GM19193 (cell line): ENCODE data around the gene PSRC1.

ENCODE experiments used
- POLR2A ChIP-seq: IDR thresholded peaks from 4 replicates; pipeline ENCODE4 v1.6.1; 2011; ENCODE audit not compliant: insufficient read depth, insufficient read length; ENCODE audit errors: extremely low read depth

Gene PSRC1

DNA sequence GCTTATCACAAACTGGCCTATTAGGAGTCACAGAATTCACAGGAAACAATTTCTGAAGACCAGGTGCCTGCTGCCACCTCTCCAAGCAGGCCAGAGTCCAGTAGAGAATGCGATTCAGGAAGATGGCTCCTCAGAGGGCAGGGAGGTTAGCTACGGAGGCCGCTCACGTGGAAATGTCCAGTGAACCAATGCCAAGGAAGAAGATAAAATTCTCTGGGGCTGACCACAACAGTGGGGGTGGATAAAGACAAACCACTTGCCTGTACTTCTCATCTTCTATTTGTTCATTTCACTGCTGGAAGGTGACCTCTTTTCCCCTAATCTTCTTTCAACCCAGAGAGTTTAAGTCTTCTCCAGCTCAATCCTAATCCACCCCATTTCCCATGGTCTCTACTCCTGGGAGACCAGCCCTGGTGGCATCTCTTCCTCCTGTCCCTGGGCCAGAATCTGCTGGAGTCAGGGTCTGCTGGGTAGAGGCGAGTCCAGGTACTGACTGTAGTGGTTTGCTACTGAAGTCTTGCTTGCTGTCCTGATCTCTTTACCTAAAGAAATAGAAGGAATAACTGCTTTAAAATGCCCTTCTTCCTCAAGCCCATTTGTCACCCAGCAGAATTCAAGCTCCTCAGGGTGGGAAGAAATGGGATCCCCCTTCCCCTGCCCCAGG lies 3.2 kb downstream of the PSRC1 start:
- TF ChIP-seq POLR2A = no peak

DNA sequence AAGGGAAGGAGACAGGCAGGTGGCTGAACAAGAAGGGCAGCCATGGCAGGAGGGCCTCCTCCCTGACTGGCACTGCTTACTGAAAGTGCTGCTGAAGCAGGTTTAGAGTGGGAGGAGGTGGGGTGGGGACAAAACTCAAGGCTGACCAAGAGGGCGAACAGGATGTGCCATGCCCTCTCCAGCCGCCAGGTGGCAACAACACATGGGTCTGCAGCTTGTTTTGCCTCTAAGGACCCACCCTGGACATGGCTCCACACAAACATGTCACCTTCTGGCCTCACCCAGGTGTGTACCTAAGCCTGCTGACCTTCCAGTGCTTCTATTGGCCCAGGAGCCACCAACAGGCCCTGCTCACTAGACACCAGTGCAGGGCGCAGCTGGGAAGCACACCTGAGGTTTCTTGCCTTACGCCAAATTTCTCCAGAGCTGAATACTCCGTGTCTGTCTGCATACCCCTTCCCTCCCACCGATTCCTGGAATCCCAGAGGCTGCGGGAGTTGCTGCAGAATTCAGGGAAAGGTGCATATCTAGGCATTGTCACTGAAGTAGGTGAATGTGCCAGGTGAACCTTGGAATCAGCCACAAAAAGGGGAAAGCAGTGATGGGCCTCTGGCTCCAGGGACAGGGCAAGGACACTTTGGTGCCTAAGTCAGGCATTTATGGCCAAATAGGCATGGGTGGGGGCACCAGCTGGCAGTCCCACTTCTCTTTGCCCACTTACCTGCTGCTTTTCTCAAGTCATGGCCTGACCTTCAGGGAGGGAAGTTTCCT lies 5.3 kb downstream of the PSRC1 start:
- no peak for TF ChIP-seq POLR2A

DNA sequence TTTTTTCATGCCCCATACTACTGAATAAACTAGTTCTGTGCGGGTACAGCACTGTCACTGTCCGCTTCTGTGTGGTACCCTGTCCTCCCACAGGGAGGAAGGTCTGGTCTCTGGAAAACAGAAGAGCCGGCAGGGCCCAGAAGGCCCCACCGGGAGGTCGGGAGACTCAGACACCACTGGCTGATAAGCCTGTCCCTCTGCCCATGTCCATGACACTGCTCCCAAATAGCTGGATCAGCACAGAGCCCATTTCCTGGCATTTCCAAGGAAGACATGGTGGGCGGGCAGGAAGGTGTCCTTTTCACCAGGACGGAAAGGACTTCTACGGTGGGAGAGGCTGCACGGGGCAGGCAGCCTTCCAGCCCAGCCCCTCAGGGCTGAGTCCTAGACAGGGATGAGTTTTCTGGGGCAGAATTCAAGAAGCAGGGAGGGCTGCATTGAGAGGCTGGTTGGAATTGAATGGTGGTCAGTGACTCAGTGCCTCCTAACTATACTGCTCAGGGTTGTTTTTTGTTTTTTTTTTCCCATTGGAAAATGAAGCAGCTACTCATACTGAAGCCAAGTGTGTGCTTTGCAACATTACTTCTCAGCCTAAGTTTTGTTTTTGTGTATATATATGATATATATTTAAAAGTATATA lies 7.1 kb downstream of the PSRC1 start:
- TF ChIP-seq POLR2A = no peak

DNA sequence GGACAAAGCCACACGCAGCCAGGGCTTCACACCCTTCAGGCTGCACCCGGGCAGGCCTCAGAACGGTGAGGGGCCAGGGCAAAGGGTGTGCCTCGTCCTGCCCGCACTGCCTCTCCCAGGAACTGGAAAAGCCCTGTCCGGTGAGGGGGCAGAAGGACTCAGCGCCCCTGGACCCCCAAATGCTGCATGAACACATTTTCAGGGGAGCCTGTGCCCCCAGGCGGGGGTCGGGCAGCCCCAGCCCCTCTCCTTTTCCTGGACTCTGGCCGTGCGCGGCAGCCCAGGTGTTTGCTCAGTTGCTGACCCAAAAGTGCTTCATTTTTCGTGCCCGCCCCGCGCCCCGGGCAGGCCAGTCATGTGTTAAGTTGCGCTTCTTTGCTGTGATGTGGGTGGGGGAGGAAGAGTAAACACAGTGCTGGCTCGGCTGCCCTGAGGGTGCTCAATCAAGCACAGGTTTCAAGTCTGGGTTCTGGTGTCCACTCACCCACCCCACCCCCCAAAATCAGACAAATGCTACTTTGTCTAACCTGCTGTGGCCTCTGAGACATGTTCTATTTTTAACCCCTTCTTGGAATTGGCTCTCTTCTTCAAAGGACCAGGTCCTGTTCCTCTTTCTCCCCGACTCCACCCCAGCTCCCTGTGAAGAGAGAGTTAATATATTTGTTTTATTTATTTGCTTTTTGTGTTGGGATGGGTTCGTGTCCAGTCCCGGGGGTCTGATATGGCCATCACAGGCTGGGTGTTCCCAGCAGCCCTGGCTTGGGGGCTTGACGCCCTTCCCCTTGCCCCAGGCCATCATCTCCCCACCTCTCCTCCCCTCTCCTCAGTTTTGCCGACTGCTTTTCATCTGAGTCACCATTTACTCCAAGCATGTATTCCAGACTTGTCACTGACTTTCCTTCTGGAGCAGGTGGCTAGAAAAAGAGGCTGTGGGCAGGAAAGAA lies 8.1 kb downstream of the PSRC1 start:
- TF ChIP-seq POLR2A = no peak

DNA sequence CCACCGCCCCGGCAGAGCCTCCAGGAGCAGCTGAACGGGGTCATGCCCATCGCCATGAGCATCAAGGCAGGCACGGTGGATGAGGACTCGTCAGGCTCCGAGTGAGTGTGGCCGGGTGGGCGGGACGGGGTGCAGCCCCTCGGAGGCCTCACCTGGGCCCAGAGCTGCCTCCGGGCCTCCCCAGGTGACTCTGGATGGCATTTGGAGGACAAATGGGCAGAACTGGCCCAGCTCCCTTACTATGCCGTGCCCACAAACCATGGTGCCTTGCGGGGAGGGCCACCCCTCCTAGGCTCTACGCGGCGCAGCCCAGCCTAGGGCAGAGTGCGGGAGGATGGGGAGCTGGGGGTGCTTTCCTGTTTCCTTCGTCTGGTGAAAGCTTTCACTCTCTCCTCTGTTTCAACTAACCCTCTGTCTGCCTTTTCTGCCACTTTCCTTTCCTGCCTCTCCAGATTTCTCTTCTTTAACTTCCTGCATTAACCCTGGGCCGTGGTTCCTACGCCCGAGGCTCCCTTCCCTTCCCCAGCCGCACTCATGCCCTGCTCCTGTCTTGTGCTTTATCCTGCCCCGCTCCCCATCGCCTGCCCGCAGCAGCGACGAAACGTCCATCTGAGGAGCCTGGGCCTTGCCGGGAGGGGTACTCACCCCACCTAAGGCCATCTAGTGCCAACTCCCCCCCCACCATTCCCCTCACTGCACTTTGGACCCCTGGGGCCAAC lies 9.2 kb downstream of the PSRC1 start:
- TF ChIP-seq POLR2A = no peak

DNA sequence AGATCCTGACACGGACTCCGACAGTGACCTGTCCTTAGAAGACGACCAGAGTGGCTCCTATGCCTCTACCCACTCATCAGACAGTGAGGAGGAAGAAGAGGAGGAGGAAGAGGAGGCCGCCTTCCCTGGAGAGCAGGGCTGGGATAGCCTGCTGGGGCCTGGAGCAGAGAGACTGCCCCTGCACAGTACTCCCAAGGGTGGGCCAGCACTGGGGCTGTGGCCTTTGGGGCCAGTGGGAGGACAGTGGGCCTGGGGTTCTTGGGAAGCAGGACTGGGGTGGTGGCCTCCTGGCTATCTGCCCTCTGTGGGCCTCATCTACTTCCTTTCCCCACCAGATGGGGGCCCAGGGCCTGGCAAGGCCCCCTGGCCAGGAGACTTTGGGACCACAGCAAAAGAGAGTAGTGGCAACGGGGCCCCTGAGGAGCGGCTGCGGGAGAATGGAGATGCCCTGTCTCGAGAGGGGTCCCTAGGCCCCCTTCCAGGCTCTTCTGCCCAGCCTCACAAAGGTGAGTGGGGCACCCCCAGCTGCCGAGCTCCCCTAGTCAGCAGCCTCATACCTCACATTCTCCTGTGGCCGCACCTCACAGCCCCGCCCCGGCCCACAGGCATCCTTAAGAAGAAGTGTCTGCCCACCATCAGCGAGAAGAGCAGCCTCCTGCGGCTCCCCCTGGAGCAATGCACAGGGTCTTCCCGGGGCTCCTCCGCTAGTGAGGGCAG lies 10.0 kb downstream of the PSRC1 start:
- TF ChIP-seq POLR2A = no peak

DNA sequence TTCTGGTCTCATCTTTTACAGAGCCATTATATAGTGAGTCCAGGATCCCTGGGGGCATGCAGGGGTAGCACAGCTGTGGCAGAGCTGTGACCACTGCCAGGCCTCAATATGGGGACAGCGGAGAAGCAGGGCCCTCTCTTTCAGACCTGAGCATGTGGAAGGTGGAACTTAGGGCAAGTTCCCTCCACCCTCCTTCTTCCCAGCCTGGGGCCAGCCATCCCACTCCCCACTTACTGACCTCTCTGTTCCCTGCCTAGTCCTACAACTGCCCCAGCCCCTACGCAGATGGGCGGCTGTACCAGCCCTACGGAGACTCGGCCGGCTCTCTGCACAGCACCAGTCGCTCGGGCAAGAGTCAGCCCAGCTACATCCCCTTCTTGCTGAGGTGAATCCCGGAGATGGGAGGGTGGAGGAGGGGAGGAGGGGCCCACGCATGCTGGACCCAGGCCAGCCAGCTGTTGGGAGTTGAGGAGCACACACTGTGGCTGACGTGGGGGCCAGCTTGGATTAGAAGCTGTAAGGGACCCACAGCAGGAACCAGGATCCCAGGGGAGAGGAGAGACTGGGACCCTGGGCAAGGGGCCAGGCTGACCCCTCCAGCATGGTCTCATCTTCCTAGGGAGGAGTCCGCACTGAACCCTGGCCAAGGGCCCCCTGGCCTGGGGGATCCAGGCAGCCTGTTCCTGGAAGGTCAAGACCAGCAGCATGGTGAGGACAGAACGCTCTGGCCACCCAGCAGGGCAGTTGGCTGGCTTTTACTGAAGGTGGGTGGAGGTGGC lies 10.7 kb downstream of the PSRC1 start:
- no peak for TF ChIP-seq POLR2A

DNA sequence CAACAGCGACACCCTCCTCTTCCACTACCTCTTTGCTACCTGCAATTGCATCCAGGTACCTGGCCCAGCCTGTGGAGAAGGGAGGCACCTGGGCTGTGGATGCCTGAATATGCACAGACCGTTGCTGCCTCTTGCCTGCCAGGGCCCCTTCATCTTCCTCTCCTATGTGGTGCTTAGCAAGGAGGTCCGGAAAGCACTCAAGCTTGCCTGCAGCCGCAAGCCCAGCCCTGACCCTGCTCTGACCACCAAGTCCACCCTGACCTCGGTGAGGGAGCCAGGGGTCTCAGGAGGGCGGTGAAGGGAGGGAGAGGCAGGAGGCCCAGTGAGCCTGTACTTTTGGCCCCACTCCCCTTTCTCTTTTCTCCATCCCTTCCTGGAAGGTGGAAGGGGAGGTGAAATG lies 11.5 kb downstream of the PSRC1 start:
- no peak for TF ChIP-seq POLR2A

DNA sequence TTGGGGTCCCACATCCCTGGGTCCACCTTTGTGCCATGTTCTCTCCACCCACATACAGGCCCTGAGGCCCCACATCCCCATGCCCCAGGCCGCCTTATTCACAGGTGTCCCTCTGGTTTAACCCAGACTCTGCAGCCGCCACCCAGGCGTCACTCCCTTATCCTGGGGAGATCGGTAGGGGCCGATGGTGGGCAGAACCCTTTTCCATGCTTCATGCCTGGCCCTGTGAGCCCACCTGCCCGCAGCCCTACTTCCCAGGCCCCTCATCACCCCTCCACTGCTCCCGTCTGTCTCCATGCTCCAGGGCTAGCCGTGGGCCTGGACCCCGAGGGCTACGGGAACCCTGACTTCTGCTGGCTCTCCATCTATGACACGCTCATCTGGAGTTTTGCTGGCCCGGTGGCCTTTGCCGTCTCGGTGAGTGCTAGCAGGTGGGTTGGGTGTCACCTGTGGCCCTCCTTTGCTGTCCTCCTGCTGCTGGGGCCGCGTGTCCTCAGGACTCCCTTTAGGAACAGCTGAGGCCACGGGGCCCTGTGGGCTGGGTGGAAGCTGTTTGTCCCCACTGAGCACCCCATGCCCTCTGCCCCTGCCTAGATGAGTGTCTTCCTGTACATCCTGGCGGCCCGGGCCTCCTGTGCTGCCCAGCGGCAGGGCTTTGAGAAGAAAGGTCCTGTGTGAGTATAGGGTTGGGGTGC lies 12.2 kb downstream of the PSRC1 start:
- TF ChIP-seq POLR2A = no peak

DNA sequence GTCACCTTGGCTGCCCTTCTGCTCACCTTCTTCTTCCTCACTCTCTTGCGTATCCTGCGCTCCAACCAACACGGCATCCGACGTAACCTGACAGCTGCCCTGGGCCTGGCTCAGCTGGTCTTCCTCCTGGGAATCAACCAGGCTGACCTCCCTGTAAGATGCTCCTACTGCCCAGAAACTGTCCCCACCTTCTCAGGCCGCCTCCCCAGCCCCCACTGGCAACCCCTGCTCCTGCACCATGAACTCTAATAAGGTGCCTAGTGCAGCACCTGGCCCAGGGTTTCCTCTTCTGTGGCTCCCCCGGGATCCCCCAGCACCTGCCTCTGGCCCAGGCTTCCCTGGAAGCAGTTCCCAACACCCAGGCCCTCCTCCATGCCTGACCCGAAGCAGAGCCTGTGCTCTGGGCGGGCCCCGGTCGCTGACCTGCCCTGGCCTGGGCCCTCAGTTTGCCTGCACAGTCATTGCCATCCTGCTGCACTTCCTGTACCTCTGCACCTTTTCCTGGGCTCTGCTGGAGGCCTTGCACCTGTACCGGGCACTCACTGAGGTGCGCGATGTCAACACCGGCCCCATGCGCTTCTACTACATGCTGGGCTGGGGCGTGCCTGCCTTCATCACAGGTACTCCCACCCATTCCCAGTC lies 12.8 kb downstream of the PSRC1 start:
- TF ChIP-seq POLR2A = no peak

DNA sequence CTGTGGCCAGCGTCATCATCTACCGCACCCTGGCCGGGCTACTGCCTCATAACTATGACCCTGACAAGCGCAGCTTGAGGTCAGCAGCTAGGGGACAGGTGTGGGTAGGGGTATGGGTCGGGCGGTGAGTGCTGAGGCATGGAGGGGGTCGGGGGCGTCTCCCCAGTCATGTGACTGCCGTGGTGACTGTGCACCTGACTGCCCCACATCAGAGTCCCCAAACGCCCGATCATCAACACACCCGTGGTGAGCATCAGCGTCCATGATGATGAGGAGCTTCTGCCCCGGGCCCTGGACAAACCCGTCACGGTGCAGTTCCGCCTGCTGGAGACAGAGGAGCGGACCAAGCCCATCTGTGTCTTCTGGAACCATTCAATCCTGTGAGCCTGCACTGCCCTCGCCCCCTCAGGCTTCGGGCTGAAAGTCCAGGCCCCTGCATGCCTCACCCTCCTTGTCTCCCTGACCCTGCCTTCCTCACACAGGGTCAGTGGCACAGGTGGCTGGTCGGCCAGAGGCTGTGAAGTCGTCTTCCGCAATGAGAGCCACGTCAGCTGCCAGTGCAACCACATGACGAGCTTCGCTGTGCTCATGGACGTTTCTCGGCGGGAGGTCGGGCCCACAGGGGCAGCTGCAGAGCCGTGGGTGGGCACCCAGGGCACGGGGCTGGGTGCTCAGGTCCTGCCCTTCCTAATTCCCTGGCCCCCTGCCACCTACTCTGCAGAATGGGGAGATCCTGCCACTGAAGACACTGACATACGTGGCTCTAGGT lies 13.5 kb downstream of the PSRC1 start:
- no peak for TF ChIP-seq POLR2A
